Measurements from ENCODE around the gene MON1B. TPM values are rescaled to one million over a fixed set of nuclear protein-coding genes. Genes with fewer than 3 reads are reported as not detected.

Gene MON1B
- total RNA-seq, 1 experiment from 2014 or later: 48.0 TPM

DNA sequence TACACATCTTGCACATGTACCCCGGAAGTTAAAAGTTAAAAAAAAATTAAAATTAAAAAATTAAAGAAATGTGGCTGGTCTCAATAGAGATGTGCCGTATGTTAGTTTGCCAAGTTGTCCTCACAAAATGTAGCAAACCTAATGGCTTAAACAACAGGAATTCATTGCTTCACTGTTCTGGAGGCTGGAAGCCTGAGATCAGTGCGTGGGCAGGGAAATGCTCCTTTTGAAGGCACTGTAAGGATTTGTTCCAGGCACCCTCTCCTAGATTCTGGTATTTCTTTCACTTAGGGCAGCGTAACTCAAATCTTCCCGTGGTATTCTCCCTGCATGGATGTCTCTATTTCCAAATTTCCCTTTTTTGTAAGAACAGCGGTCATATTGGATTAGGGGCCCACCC lies 32.7 kb upstream of the MON1B start:
- Histone ChIP-seq H2BK15ac (ENCODE audit: low read depth, low read length) (no peak overlapping the region), H3K23ac (ENCODE audit: insufficient read length, low read depth, low read length) (no peak overlapping the region), H3K56ac (ENCODE audit: insufficient read length, low read depth, low read length) (no peak overlapping the region), H3K23me2 (ENCODE audit: insufficient read length, low read depth, low read length, poor library complexity, severe bottlenecking) (no peaks in the 10 kb centered on the region), H3K79me1 (ENCODE audit: insufficient read depth, low read depth, low read length, poor library complexity, severe bottlenecking) (no peaks in the 10 kb centered on the region), H3T11ph (ENCODE audit: low read length) (no peak overlapping the region), H4K20me1 (ENCODE audit: control insufficient read depth, insufficient read depth, insufficient read length) (no peaks in the 10 kb centered on the region), H2AFZ (ENCODE audit: low read length) (no peak overlapping the region), H3K14ac (ENCODE audit: insufficient read depth, low read length) (no peak overlapping the region), H2BK120ac (ENCODE audit: low read depth, low read length, poor library complexity, severe bottlenecking) (no peak overlapping the region), H4K5ac (ENCODE audit: insufficient read length, low read depth, low read length) (no peak overlapping the region), H2BK5ac (ENCODE audit: insufficient read length, low read length) (no peak overlapping the region), H2BK12ac (ENCODE audit: insufficient read length, low read depth, low read length) (no peak overlapping the region), H3K9me3 (ENCODE audit: control insufficient read depth, low read depth, low read length) (no peaks in the 10 kb centered on the region), H3K4me2 (ENCODE audit: insufficient read depth, insufficient read length, low read length) (no peak overlapping the region), H3K4ac (ENCODE audit: low read depth, low read length) (no peak overlapping the region), H3K27ac (ENCODE audit: insufficient read length, low read depth, low read length) (no peak overlapping the region), H3K27me3 (ENCODE audit: insufficient read depth, low read length) (no peaks in the 10 kb centered on the region), H3K9ac (ENCODE audit: extremely low read depth, insufficient read length, low read length) (no peak overlapping the region), H3K79me2 (ENCODE audit: insufficient read depth, low read length) (no peaks in the 10 kb centered on the region), H3K4me1 (ENCODE audit: insufficient read depth, low read length) (no peaks in the 10 kb centered on the region), H2BK20ac (ENCODE audit: low read depth, low read length, poor library complexity, severe bottlenecking) (no peak overlapping the region), H4K91ac (ENCODE audit: insufficient read length, low read depth, low read length) (no peak overlapping the region), H4K8ac (replicated peaks; ENCODE audit: insufficient read length, low read depth, low read length) (no peak overlapping the region), H2AK5ac (ENCODE audit: insufficient read length, low read length) (no peak overlapping the region), H3K18ac (ENCODE audit: insufficient read length, low read depth, low read length) (no peak overlapping the region)
- DNase-seq: no peak
- Mint-ChIP-seq H3K27me3 (ENCODE audit: low read depth) (peaks cover 4% of the 10 kb centered on the region; the same call in 1 of the 2 replicates), H3K4me1 (no peaks in the 10 kb centered on the region), H3K9me3 (no peaks in the 10 kb centered on the region), H3K27ac (no peak overlapping the region), H3K4me3 (no peak overlapping the region), H3K36me3 (ENCODE audit: insufficient read depth in 1 of 3, low read depth in 3 of 3) (no peaks in the 10 kb centered on the region)
- no CpG with 5 or more reads among the region's 6 CpGs for WGBS (ENCODE audit: extremely low coverage, insufficient read length, low lambda C conversion rate)
- TF ChIP-seq, protein P1, sequence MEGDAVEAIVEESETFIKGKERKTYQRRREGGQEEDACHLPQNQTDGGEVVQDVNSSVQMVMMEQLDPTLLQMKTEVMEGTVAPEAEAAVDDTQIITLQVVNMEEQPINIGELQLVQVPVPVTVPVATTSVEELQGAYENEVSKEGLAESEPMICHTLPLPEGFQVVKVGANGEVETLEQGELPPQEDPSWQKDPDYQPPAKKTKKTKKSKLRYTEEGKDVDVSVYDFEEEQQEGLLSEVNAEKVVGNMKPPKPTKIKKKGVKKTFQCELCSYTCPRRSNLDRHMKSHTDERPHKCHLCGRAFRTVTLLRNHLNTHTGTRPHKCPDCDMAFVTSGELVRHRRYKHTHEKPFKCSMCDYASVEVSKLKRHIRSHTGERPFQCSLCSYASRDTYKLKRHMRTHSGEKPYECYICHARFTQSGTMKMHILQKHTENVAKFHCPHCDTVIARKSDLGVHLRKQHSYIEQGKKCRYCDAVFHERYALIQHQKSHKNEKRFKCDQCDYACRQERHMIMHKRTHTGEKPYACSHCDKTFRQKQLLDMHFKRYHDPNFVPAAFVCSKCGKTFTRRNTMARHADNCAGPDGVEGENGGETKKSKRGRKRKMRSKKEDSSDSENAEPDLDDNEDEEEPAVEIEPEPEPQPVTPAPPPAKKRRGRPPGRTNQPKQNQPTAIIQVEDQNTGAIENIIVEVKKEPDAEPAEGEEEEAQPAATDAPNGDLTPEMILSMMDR (conservative IDR thresholded peaks at IDR 0.05): no peak

All from H9 (cell line).